ENCODE data around the gene TDRD3.
"Not testable (repeated sequence)": the region's sequence is repeated elsewhere in the genome, so short reads cannot be mapped to it uniquely, and the experiment has no call there.

Gene TDRD3

GRCh38 chr13:60398907-60399589 lies 2.0 kb downstream of the TDRD3 start:
- no peak for DNase-seq (ENCODE audit: low read depth in 3 of 3)

GRCh38 chr13:60402022-60402421 lies 5.0 kb downstream of the TDRD3 start:
- no peak for DNase-seq (ENCODE audit: low read depth in 3 of 3)

GRCh38 chr13:60407095-60407494 lies 10.1 kb downstream of the TDRD3 start:
- no peak for DNase-seq (ENCODE audit: low read depth in 3 of 3)

- DNase-seq (ENCODE audit: low read depth in 3 of 3) = not testable (repeated sequence)
These were observed 10.8 kb downstream of the TDRD3 start for GRCh38 chr13:60407852-60408251.

GRCh38 chr13:60409574-60410292 lies 12.7 kb downstream of the TDRD3 start:
- DNase-seq (ENCODE audit: low read depth in 3 of 3) = not testable (repeated sequence)

GRCh38 chr13:60410299-60410698 lies 13.3 kb downstream of the TDRD3 start:
- DNase-seq (ENCODE audit: low read depth in 3 of 3) = no peak

- no peak for DNase-seq (ENCODE audit: low read depth in 3 of 3)
These were observed 14.4 kb downstream of the TDRD3 start for GRCh38 chr13:60411464-60411863.

GRCh38 chr13:60411983-60412382 lies 15.0 kb downstream of the TDRD3 start:
- DNase-seq (ENCODE audit: low read depth in 3 of 3) = no peak

GRCh38 chr13:60412909-60413616 lies 16.0 kb downstream of the TDRD3 start:
- no peak for DNase-seq (ENCODE audit: low read depth in 3 of 3)

- DNase-seq (ENCODE audit: low read depth in 3 of 3) = no peak
These were observed 17.2 kb downstream of the TDRD3 start for GRCh38 chr13:60414177-60414576.

GRCh38 chr13:60417734-60418133 lies 20.7 kb downstream of the TDRD3 start:
- no peak for DNase-seq (ENCODE audit: low read depth in 3 of 3)

- DNase-seq (ENCODE audit: low read depth in 3 of 3) = no peak
These were observed 21.9 kb downstream of the TDRD3 start for GRCh38 chr13:60418954-60419353.

- DNase-seq (ENCODE audit: low read depth in 3 of 3) = no peak
These were observed 28.3 kb downstream of the TDRD3 start for GRCh38 chr13:60425332-60425731.

- no peak for DNase-seq (ENCODE audit: low read depth in 3 of 3)
These were observed 29.1 kb downstream of the TDRD3 start for GRCh38 chr13:60426075-60426474.

- DNase-seq (ENCODE audit: low read depth in 3 of 3) = no peak
These were observed 30.3 kb downstream of the TDRD3 start for GRCh38 chr13:60427285-60427684.

GRCh38 chr13:60431108-60431700 lies 34.2 kb downstream of the TDRD3 start:
- no peak for DNase-seq (ENCODE audit: low read depth in 3 of 3)

- DNase-seq (ENCODE audit: low read depth in 3 of 3) = no peak
These were observed 36.5 kb downstream of the TDRD3 start for GRCh38 chr13:60433505-60433904.

GRCh38 chr13:60435762-60436374 lies 38.8 kb downstream of the TDRD3 start:
- no peak for DNase-seq (ENCODE audit: low read depth in 3 of 3)

- DNase-seq (ENCODE audit: low read depth in 3 of 3) = no peak
These were observed 42.2 kb downstream of the TDRD3 start for GRCh38 chr13:60439201-60439600.

GRCh38 chr13:60441761-60442160 lies 44.7 kb downstream of the TDRD3 start:
- DNase-seq (ENCODE audit: low read depth in 3 of 3) = no peak

- no peak for DNase-seq (ENCODE audit: low read depth in 3 of 3)
These were observed 52.0 kb downstream of the TDRD3 start for GRCh38 chr13:60448907-60449510.

GRCh38 chr13:60453490-60453889 lies 56.5 kb downstream of the TDRD3 start:
- no peak for DNase-seq (ENCODE audit: low read depth in 3 of 3)
